ENCODE measurements around the gene RPL21. TPM values are rescaled to one million over a fixed set of nuclear protein-coding genes. Genes with fewer than 3 reads are reported as not detected.
"Not testable (repeated sequence)": the region's sequence is repeated elsewhere in the genome, so short reads cannot be mapped to it uniquely, and the experiment has no call there.

Gene RPL21
- total RNA-seq, 2 experiments from 2014 or later: 1,357 to 1,413 TPM

GRCh38 chr13:27293076-27293691 lies 41.8 kb downstream of the RPL21 start:
- H3K4me3 Mint-ChIP-seq: no peak overlapping the region

GRCh38 chr13:27293873-27294515 lies 42.6 kb downstream of the RPL21 start:
- Mint-ChIP-seq H3K4me3 (no peak overlapping the region), H3K9me3 (no peaks in the 10 kb centered on the region)
- no peak for DNase-seq

More at GRCh38 chr13:27293076-27293691, 41.8 kb downstream of the RPL21 start:
- DNase-seq: no peak
- Mint-ChIP-seq H3K9me3 (no peaks in the 10 kb centered on the region), H3K36me3 (no peaks in the 10 kb centered on the region), H3K27me3 (no peaks in the 10 kb centered on the region), H3K4me1 (peaks cover 23% of the 10 kb centered on the region), H3K27ac (peak overlapping the region; percentile 21)

GRCh38 chr13:27295096-27295495 lies 43.7 kb downstream of the RPL21 start:
- peaks cover 23% of the 10 kb centered on the region for H3K4me1 Mint-ChIP-seq
- DNase-seq: no peak
- no peak overlapping the region for H3K27ac Mint-ChIP-seq
- H3K36me3 Mint-ChIP-seq: no peaks in the 10 kb centered on the region
- H3K9me3 Mint-ChIP-seq: no peaks in the 10 kb centered on the region
- no peak overlapping the region for H3K4me3 Mint-ChIP-seq
- H3K27me3 Mint-ChIP-seq: no peaks in the 10 kb centered on the region

More at GRCh38 chr13:27293873-27294515, 42.6 kb downstream of the RPL21 start:
- Mint-ChIP-seq H3K27ac (peak overlapping the region; percentile 21), H3K36me3 (no peaks in the 10 kb centered on the region), H3K27me3 (no peaks in the 10 kb centered on the region), H3K4me1 (peaks cover 23% of the 10 kb centered on the region)

GRCh38 chr13:27295660-27296059 lies 44.3 kb downstream of the RPL21 start:
- H3K27ac Mint-ChIP-seq: no peak overlapping the region
- no peaks in the 10 kb centered on the region for H3K27me3 Mint-ChIP-seq
- DNase-seq: no peak
- peaks cover 23% of the 10 kb centered on the region for H3K4me1 Mint-ChIP-seq
- H3K4me3 Mint-ChIP-seq: no peak overlapping the region
- H3K36me3 Mint-ChIP-seq: no peaks in the 10 kb centered on the region
- no peaks in the 10 kb centered on the region for H3K9me3 Mint-ChIP-seq

- H3K9me3 Mint-ChIP-seq: no peaks in the 10 kb centered on the region
- no peak for DNase-seq
- H3K36me3 Mint-ChIP-seq: no peaks in the 10 kb centered on the region
- no peaks in the 10 kb centered on the region for H3K27me3 Mint-ChIP-seq
- no peak overlapping the region for H3K4me3 Mint-ChIP-seq
- no peak overlapping the region for H3K27ac Mint-ChIP-seq
- H3K4me1 Mint-ChIP-seq: peaks cover 23% of the 10 kb centered on the region
Observed at GRCh38 chr13:27296496-27296895, 45.1 kb downstream of the RPL21 start.

- Mint-ChIP-seq H3K4me1 (peaks cover 27% of the 10 kb centered on the region), H3K36me3 (peaks cover 3% of the 10 kb centered on the region), H3K27me3 (no peaks in the 10 kb centered on the region), H3K9me3 (peaks cover 6% of the 10 kb centered on the region), H3K27ac (no peak overlapping the region), H3K4me3 (no peak overlapping the region)
- no peak for DNase-seq
Observed at GRCh38 chr13:27298849-27299248, 47.5 kb downstream of the RPL21 start.

- H3K4me3 Mint-ChIP-seq, H3K36me3 Mint-ChIP-seq, DNase-seq, H3K9me3 Mint-ChIP-seq, H3K27ac Mint-ChIP-seq, H3K27me3 Mint-ChIP-seq: not testable (repeated sequence)
- peaks cover 16% of the 10 kb centered on the region for H3K4me1 Mint-ChIP-seq
Observed at GRCh38 chr13:27300406-27300805, 49.0 kb downstream of the RPL21 start.

- Mint-ChIP-seq H3K27me3 (no peaks in the 10 kb centered on the region), H3K4me3 (no peak overlapping the region), H3K27ac (no peak overlapping the region), H3K36me3 (peaks cover 3% of the 10 kb centered on the region), H3K9me3 (peaks cover 6% of the 10 kb centered on the region), H3K4me1 (peaks cover 16% of the 10 kb centered on the region)
- DNase-seq: no peak
Observed at GRCh38 chr13:27300941-27301586, 49.7 kb downstream of the RPL21 start.

GRCh38 chr13:27302643-27303262 lies 51.4 kb downstream of the RPL21 start:
- H3K27me3 Mint-ChIP-seq: no peaks in the 10 kb centered on the region
- H3K9me3 Mint-ChIP-seq: peaks cover 6% of the 10 kb centered on the region
- H3K4me1 Mint-ChIP-seq: peaks cover 20% of the 10 kb centered on the region
- peak overlapping the region; percentile 51 for H3K27ac Mint-ChIP-seq
- peaks cover 3% of the 10 kb centered on the region for H3K36me3 Mint-ChIP-seq
- no peak for DNase-seq
- H3K4me3 Mint-ChIP-seq: no peak overlapping the region

GRCh38 chr13:27304099-27304498 lies 52.7 kb downstream of the RPL21 start:
- H3K27ac Mint-ChIP-seq: no peak overlapping the region
- H3K36me3 Mint-ChIP-seq: peaks cover 3% of the 10 kb centered on the region
- peaks cover 20% of the 10 kb centered on the region for H3K4me1 Mint-ChIP-seq
- H3K27me3 Mint-ChIP-seq: no peaks in the 10 kb centered on the region
- DNase-seq: no peak
- H3K9me3 Mint-ChIP-seq: peaks cover 6% of the 10 kb centered on the region
- H3K4me3 Mint-ChIP-seq: no peak overlapping the region

GRCh38 chr13:27304611-27305010 lies 53.3 kb downstream of the RPL21 start:
- Mint-ChIP-seq H3K27ac (no peak overlapping the region), H3K27me3 (no peaks in the 10 kb centered on the region), H3K36me3 (peaks cover 3% of the 10 kb centered on the region), H3K4me3 (no peak overlapping the region), H3K9me3 (peaks cover 6% of the 10 kb centered on the region), H3K4me1 (peaks cover 23% of the 10 kb centered on the region)
- DNase-seq: no peak

Other genes with a start within 250 kb of the RPL21 start
- gene USP12, start 79.7 kb upstream of the RPL21 start, total RNA-seq: 10 to 100 TPM; 48.4 to 48.9 TPM
- 1 to 10 TPM; 2.0 to 3.0 TPM for gene RASL11A, start 19.3 kb downstream of the RPL21 start, total RNA-seq
- gene GTF3A, start 173.1 kb downstream of the RPL21 start, total RNA-seq: 100 to 1,000 TPM; 284 to 285 TPM
- 10 to 100 TPM; 28.7 to 30.4 TPM for gene MTIF3, start 199.0 kb downstream of the RPL21 start, total RNA-seq